BJ (cell line): ENCODE measurements around the gene PELI2. TPM values are rescaled to one million over a fixed set of nuclear protein-coding genes. Genes with fewer than 3 reads are reported as not detected.

Source experiments
- CTCF ChIA-PET: fragments of 350-600 bp; formaldehyde crosslinking; extraction: SDS; loops from one replicate; lab custom pipeline; 2021; ENCODE audit warnings: antibody characterized with exemption, inconsistent platforms; lab: Yijun Ruan, JAX
- POLR2A ChIA-PET: fragments of 300-600 bp; sonication (Branson Sonifier 250); formaldehyde crosslinking; extraction: SDS; loops from one replicate; lab custom pipeline; 2021; ENCODE audit warnings: antibody characterized with exemption; lab: Charles Lee
- DNase-seq: peaks from one replicate; pipeline ENCODE4 v3.0.0-alpha.2; 2011; ENCODE audit warnings: low read depth
- H3K27me3 ChIP-seq: 2 replicates; pipeline ENCODE4 v1.6.0; 2011; ENCODE audit warnings: low read length; ENCODE audit not compliant: control insufficient read depth, insufficient read depth
- H3K36me3 ChIP-seq: 2 replicates; pipeline ENCODE4 v1.5.1; 2011; ENCODE audit warnings: low read length; ENCODE audit not compliant: control insufficient read depth, insufficient read depth
- H3K4me3 ChIP-seq: 2 replicates; pipeline ENCODE4 v1.5.1; 2011; ENCODE audit warnings: low read depth, mild to moderate bottlenecking, control low read depth, low read length
- polyA plus RNA-seq: library from polyadenylated mRNA; depleted of rRNA; stranded (reverse); fragments of >200 nt; gene quantifications from 2 replicates; pipeline ENCODE4 v1.2.3, GENCODE V29; 2011
- TF ChIP-seq, protein P1 (sequence below): IDR thresholded peaks from 2 replicates; pipeline ENCODE4 v1.5.1; 2011; ENCODE audit warnings: low read depth, mild to moderate bottlenecking, control low read depth, inconsistent platforms, low read length, moderate library complexity; ENCODE audit not compliant: insufficient read depth

PELI2 gene
- polyA plus RNA-seq, 1 experiment: 10.5 TPM

DNA sequence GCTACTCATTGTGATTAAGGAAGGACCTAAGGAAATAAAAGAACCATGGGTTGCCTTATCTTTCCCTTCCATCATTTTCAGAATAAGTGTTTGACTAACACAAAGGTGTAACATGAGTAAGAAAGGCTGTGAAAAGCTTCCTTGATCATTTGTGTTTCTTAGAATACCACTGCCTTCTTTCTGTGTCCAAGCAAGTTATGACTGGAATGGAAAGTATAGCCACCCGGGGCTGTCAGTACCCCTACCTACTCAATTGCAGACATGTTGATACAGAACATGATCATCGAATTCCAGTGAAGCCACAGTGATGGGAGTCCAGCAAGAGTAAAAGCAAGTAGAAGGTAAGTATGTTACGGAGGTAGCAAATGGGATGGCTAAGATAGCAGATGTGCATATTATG lies 209.8 kb downstream of the PELI2 start:
- no peaks in the 10 kb centered on the region for H3K27me3 ChIP-seq
- TF ChIP-seq, protein P1, sequence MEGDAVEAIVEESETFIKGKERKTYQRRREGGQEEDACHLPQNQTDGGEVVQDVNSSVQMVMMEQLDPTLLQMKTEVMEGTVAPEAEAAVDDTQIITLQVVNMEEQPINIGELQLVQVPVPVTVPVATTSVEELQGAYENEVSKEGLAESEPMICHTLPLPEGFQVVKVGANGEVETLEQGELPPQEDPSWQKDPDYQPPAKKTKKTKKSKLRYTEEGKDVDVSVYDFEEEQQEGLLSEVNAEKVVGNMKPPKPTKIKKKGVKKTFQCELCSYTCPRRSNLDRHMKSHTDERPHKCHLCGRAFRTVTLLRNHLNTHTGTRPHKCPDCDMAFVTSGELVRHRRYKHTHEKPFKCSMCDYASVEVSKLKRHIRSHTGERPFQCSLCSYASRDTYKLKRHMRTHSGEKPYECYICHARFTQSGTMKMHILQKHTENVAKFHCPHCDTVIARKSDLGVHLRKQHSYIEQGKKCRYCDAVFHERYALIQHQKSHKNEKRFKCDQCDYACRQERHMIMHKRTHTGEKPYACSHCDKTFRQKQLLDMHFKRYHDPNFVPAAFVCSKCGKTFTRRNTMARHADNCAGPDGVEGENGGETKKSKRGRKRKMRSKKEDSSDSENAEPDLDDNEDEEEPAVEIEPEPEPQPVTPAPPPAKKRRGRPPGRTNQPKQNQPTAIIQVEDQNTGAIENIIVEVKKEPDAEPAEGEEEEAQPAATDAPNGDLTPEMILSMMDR: no peak
- CTCF ChIA-PET: interaction anchor here (0.9 kb wide), 1 partner anchor 12 kb away, joined by 3 read pairs; no protein-coding TSS in a partner anchor
- POLR2A ChIA-PET: no interaction called here
- no peak for DNase-seq
- H3K36me3 ChIP-seq: no peaks in the 10 kb centered on the region
- no peak overlapping the region for H3K4me3 ChIP-seq

GRCh38 chr14:56331592-56332216 lies 213.5 kb downstream of the PELI2 start:
- TF ChIP-seq, protein P1: no peak
- Histone ChIP-seq H3K4me3 (no peak overlapping the region), H3K36me3 (no peaks in the 10 kb centered on the region), H3K27me3 (no peaks in the 10 kb centered on the region)
- POLR2A ChIA-PET: no interaction called here
- CTCF ChIA-PET: no interaction called here
- DNase-seq: no peak

- ChIA-PET POLR2A (no interaction called here), CTCF (interaction anchor here (0.6 to 1.1 kb wide), 2 partner anchors 601 to 896 kb away, joined by 3 to 4 read pairs; no protein-coding TSS in a partner anchor)
- Histone ChIP-seq H3K4me3 (no peak overlapping the region), H3K36me3 (no peaks in the 10 kb centered on the region), H3K27me3 (no peaks in the 10 kb centered on the region)
- TF ChIP-seq, protein P1: no peak
- DNase-seq: peak; percentile 23
These were observed 215.4 kb downstream of the PELI2 start for GRCh38 chr14:56333359-56334292.

GRCh38 chr14:56334458-56334857 lies 216.2 kb downstream of the PELI2 start:
- DNase-seq: no peak
- H3K36me3 ChIP-seq: no peaks in the 10 kb centered on the region
- no peak overlapping the region for H3K4me3 ChIP-seq
- ChIA-PET CTCF (interaction anchor here (0.6 kb wide), 1 partner anchor 602 kb away, joined by 4 read pairs; no protein-coding TSS in a partner anchor), POLR2A (no interaction called here)
- no peaks in the 10 kb centered on the region for H3K27me3 ChIP-seq
- TF ChIP-seq, protein P1: no peak

- CTCF ChIA-PET: interaction anchor here (1.0 to 1.3 kb wide), 2 partner anchors 495 to 623 kb away, joined by 3 read pairs; no protein-coding TSS in a partner anchor
- TF ChIP-seq, protein P1: no peak
- DNase-seq: no peak
- Histone ChIP-seq H3K4me3 (no peak overlapping the region), H3K36me3 (no peaks in the 10 kb centered on the region), H3K27me3 (no peaks in the 10 kb centered on the region)
- POLR2A ChIA-PET: no interaction called here
These were observed 220.5 kb downstream of the PELI2 start for GRCh38 chr14:56338674-56339073.
